WTC11 (cell line): ENCODE results near the gene RYR2.

ENCODE experiments used
- CTCF ChIP-seq: fragments of 200-600 bp; IDR thresholded peaks from 2 replicates; pipeline ENCODE4 v1.8.0; 2022; ENCODE audit warnings: antibody characterized with exemption
- SP1 ChIP-seq: sonication (generic); formaldehyde crosslinking; conservative IDR thresholded peaks from 2 replicates; pipeline ENCODE4 v1.8.1; 2022; ENCODE audit warnings: missing genetic modification reagents
- ZBTB43 ChIP-seq: sonication (generic); formaldehyde crosslinking; IDR thresholded peaks from 2 replicates; pipeline ENCODE4 v1.8.1; 2023; ENCODE audit warnings: mild to moderate bottlenecking, missing genetic modification reagents
- TF ChIP-seq, protein P1 (sequence below): sonication (generic); formaldehyde crosslinking; IDR thresholded peaks from 2 replicates; pipeline ENCODE4 v1.8.1; 2023; ENCODE audit warnings: mild to moderate bottlenecking, missing genetic modification reagents, moderate library complexity
- TF ChIP-seq, protein P2 (sequence below): sonication (generic); formaldehyde crosslinking; IDR thresholded peaks from 2 replicates; pipeline ENCODE4 v1.8.1; 2023; ENCODE audit warnings: mild to moderate bottlenecking, moderate library complexity, missing genetic modification reagents

GRCh38 chr1:237235091-237235490, 193.1 kb downstream of the RYR2 start:
- no peak for TF ChIP-seq CTCF
- TF ChIP-seq, protein P1, sequence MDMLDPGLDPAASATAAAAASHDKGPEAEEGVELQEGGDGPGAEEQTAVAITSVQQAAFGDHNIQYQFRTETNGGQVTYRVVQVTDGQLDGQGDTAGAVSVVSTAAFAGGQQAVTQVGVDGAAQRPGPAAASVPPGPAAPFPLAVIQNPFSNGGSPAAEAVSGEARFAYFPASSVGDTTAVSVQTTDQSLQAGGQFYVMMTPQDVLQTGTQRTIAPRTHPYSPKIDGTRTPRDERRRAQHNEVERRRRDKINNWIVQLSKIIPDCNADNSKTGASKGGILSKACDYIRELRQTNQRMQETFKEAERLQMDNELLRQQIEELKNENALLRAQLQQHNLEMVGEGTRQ = no peak
- TF ChIP-seq ZBTB43 = no peak
- no peak for TF ChIP-seq SP1 (CRISPR knock-in tag)
- TF ChIP-seq, protein P2, sequence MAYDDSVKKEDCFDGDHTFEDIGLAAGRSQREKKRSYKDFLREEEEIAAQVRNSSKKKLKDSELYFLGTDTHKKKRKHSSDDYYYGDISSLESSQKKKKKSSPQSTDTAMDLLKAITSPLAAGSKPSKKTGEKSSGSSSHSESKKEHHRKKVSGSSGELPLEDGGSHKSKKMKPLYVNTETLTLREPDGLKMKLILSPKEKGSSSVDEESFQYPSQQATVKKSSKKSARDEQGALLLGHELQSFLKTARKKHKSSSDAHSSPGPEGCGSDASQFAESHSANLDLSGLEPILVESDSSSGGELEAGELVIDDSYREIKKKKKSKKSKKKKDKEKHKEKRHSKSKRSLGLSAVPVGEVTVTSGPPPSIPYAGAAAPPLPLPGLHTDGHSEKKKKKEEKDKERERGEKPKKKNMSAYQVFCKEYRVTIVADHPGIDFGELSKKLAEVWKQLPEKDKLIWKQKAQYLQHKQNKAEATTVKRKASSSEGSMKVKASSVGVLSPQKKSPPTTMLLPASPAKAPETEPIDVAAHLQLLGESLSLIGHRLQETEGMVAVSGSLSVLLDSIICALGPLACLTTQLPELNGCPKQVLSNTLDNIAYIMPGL (CRISPR knock-in tag) = no peak
